ENCODE measurements around the gene UBE2D4. TPM values are rescaled to one million over a fixed set of nuclear protein-coding genes. Genes with fewer than 3 reads are reported as not detected.

UBE2D4 gene
- total RNA-seq, 1 experiment from 2014 or later = 6.4 TPM

DNA sequence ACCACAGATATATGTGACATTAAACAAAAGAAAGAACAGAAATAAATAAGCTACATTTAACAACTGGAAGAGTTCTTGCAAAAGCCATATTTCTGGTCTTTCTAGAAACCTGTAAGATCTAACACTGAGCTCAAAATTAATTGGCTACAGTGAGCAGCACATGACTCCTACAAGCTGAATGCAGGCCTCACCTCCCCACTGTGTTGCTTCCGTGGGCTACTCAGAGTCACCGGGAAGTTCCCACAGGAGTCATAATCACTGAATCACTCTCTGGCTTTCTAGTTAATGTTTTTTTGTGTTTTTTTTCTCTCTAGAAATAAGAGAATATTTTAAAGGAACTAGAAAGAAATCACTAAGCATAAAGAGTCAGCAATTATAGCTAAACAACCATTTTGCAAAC is 46.8 kb upstream of the UBE2D4 start:
- Histone ChIP-seq H3K23me2 (ENCODE audit: insufficient read length, low read depth, low read length, poor library complexity, severe bottlenecking) (no peaks in the 10 kb centered on the region), H3K56ac (ENCODE audit: insufficient read length, low read depth, low read length) (no peak overlapping the region), H2BK120ac (ENCODE audit: low read depth, low read length, poor library complexity, severe bottlenecking) (no peak overlapping the region), H2AFZ (ENCODE audit: low read length) (no peak overlapping the region), H4K8ac (replicated peaks; ENCODE audit: insufficient read length, low read depth, low read length) (no peak overlapping the region), H2BK12ac (ENCODE audit: insufficient read length, low read depth, low read length) (no peak overlapping the region), H3T11ph (ENCODE audit: low read length) (no peak overlapping the region), H3K23ac (ENCODE audit: insufficient read length, low read depth, low read length) (no peak overlapping the region), H4K91ac (ENCODE audit: insufficient read length, low read depth, low read length) (no peak overlapping the region), H3K14ac (ENCODE audit: insufficient read depth, low read length) (no peak overlapping the region), H2BK15ac (ENCODE audit: low read depth, low read length) (no peak overlapping the region), H2BK5ac (ENCODE audit: insufficient read length, low read length) (no peak overlapping the region), H3K9me3 (ENCODE audit: control insufficient read depth, low read depth, low read length) (no peaks in the 10 kb centered on the region), H3K27me3 (ENCODE audit: insufficient read depth, low read length) (no peaks in the 10 kb centered on the region), H3K79me2 (ENCODE audit: insufficient read depth, low read length) (no peaks in the 10 kb centered on the region), H3K9ac (ENCODE audit: extremely low read depth, insufficient read length, low read length) (no peak overlapping the region), H4K5ac (ENCODE audit: insufficient read length, low read depth, low read length) (no peak overlapping the region), H4K20me1 (ENCODE audit: control insufficient read depth, insufficient read depth, insufficient read length) (no peaks in the 10 kb centered on the region), H2AK5ac (ENCODE audit: insufficient read length, low read length) (no peak overlapping the region), H3K4me1 (ENCODE audit: insufficient read depth, low read length) (peaks cover 4% of the 10 kb centered on the region; the same call in 1 of the 2 replicates), H3K4ac (ENCODE audit: low read depth, low read length) (no peak overlapping the region), H2BK20ac (ENCODE audit: low read depth, low read length, poor library complexity, severe bottlenecking) (no peak overlapping the region), H3K79me1 (ENCODE audit: insufficient read depth, low read depth, low read length, poor library complexity, severe bottlenecking) (no peaks in the 10 kb centered on the region), H3K18ac (ENCODE audit: insufficient read length, low read depth, low read length) (no peak overlapping the region), H3K4me2 (ENCODE audit: insufficient read depth, insufficient read length, low read length) (no peak overlapping the region), H3K27ac (ENCODE audit: insufficient read length, low read depth, low read length) (no peak overlapping the region)
- Mint-ChIP-seq H3K4me3 (no peak overlapping the region), H3K27ac (no peak overlapping the region; a peak in 1 of 7 replicates), H3K36me3 (ENCODE audit: insufficient read depth in 1 of 3, low read depth in 3 of 3) (peaks cover 10 to 72% (median 56%) of the 10 kb centered on the region in 3 experiments), H3K27me3 (ENCODE audit: low read depth) (no peaks in the 10 kb centered on the region), H3K9me3 (no peaks in the 10 kb centered on the region), H3K4me1 (peaks cover 10 to 20% of the 10 kb centered on the region in 2 experiments)
- DNase-seq = no peak
- TF ChIP-seq, protein P1, sequence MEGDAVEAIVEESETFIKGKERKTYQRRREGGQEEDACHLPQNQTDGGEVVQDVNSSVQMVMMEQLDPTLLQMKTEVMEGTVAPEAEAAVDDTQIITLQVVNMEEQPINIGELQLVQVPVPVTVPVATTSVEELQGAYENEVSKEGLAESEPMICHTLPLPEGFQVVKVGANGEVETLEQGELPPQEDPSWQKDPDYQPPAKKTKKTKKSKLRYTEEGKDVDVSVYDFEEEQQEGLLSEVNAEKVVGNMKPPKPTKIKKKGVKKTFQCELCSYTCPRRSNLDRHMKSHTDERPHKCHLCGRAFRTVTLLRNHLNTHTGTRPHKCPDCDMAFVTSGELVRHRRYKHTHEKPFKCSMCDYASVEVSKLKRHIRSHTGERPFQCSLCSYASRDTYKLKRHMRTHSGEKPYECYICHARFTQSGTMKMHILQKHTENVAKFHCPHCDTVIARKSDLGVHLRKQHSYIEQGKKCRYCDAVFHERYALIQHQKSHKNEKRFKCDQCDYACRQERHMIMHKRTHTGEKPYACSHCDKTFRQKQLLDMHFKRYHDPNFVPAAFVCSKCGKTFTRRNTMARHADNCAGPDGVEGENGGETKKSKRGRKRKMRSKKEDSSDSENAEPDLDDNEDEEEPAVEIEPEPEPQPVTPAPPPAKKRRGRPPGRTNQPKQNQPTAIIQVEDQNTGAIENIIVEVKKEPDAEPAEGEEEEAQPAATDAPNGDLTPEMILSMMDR (conservative IDR thresholded peaks at IDR 0.05) = no peak
- no CpG with 5 or more reads among the region's 2 CpGs for WGBS (ENCODE audit: extremely low coverage, insufficient read length, low lambda C conversion rate)
